ENCODE data around the gene ADCY7. TPM values are rescaled to one million over a fixed set of nuclear protein-coding genes. Genes with fewer than 3 reads are reported as not detected.

ADCY7 gene
- total RNA-seq, 1 donor from 2014 or later: 16.7 TPM

- no peak for TF ChIP-seq CTCF (IDR thresholded peaks at IDR 0.05; ENCODE audit: partially characterized antibody, unreplicated experiment)
- no peak for DNase-seq
- no peaks in the 10 kb centered on the region for H3K36me3 Mint-ChIP-seq (ENCODE audit: unreplicated experiment)
- peaks cover 9% of the 10 kb centered on the region for H3K4me1 Mint-ChIP-seq (ENCODE audit: low read depth, unreplicated experiment)
- no peak overlapping the region for H3K4me3 Mint-ChIP-seq (ENCODE audit: unreplicated experiment)
- H3K27me3 Mint-ChIP-seq (ENCODE audit: unreplicated experiment): peaks cover 4% of the 10 kb centered on the region
- peaks cover 6% of the 10 kb centered on the region for H3K9me3 Mint-ChIP-seq (ENCODE audit: unreplicated experiment)
- H3K27ac Mint-ChIP-seq (ENCODE audit: unreplicated experiment): no peak overlapping the region
Measured at GRCh38 chr16:50308237-50308965, 42.0 kb downstream of the ADCY7 start.

- H3K4me1 Mint-ChIP-seq (ENCODE audit: low read depth, unreplicated experiment): peaks cover 9% of the 10 kb centered on the region
- H3K36me3 Mint-ChIP-seq (ENCODE audit: unreplicated experiment): no peaks in the 10 kb centered on the region
- H3K27ac Mint-ChIP-seq (ENCODE audit: unreplicated experiment): no peak overlapping the region
- DNase-seq: no peak
- TF ChIP-seq CTCF (IDR thresholded peaks at IDR 0.05; ENCODE audit: partially characterized antibody, unreplicated experiment): no peak
- peaks cover 6% of the 10 kb centered on the region for H3K9me3 Mint-ChIP-seq (ENCODE audit: unreplicated experiment)
- H3K27me3 Mint-ChIP-seq (ENCODE audit: unreplicated experiment): peaks cover 4% of the 10 kb centered on the region
- H3K4me3 Mint-ChIP-seq (ENCODE audit: unreplicated experiment): no peak overlapping the region
Measured at GRCh38 chr16:50309156-50309526, 42.8 kb downstream of the ADCY7 start.

GRCh38 chr16:50309527-50310307, 43.4 kb downstream of the ADCY7 start:
- Mint-ChIP-seq H3K4me1 (ENCODE audit: low read depth, unreplicated experiment) (peaks cover 9% of the 10 kb centered on the region), H3K36me3 (ENCODE audit: unreplicated experiment) (no peaks in the 10 kb centered on the region), H3K27ac (ENCODE audit: unreplicated experiment) (no peak overlapping the region), H3K27me3 (ENCODE audit: unreplicated experiment) (peaks cover 4% of the 10 kb centered on the region), H3K9me3 (ENCODE audit: unreplicated experiment) (peaks cover 6% of the 10 kb centered on the region), H3K4me3 (ENCODE audit: unreplicated experiment) (no peak overlapping the region)
- DNase-seq: no peak
- no peak for TF ChIP-seq CTCF (IDR thresholded peaks at IDR 0.05; ENCODE audit: partially characterized antibody, unreplicated experiment)

GRCh38 chr16:50310308-50311133, 44.2 kb downstream of the ADCY7 start:
- no peak for TF ChIP-seq CTCF (IDR thresholded peaks at IDR 0.05; ENCODE audit: partially characterized antibody, unreplicated experiment)
- no peak for DNase-seq
- Mint-ChIP-seq H3K36me3 (ENCODE audit: unreplicated experiment) (no peaks in the 10 kb centered on the region), H3K4me3 (ENCODE audit: unreplicated experiment) (no peak overlapping the region), H3K27me3 (ENCODE audit: unreplicated experiment) (peaks cover 4% of the 10 kb centered on the region), H3K4me1 (ENCODE audit: low read depth, unreplicated experiment) (peaks cover 9% of the 10 kb centered on the region), H3K9me3 (ENCODE audit: unreplicated experiment) (peaks cover 8% of the 10 kb centered on the region), H3K27ac (ENCODE audit: unreplicated experiment) (no peak overlapping the region)

Data from glutamatergic neuron (in vitro differentiated cells).